ENCODE measurements around the gene TRPM6. TPM values are rescaled to one million over a fixed set of nuclear protein-coding genes. Genes with fewer than 3 reads are reported as not detected.

TRPM6 gene, protein sequence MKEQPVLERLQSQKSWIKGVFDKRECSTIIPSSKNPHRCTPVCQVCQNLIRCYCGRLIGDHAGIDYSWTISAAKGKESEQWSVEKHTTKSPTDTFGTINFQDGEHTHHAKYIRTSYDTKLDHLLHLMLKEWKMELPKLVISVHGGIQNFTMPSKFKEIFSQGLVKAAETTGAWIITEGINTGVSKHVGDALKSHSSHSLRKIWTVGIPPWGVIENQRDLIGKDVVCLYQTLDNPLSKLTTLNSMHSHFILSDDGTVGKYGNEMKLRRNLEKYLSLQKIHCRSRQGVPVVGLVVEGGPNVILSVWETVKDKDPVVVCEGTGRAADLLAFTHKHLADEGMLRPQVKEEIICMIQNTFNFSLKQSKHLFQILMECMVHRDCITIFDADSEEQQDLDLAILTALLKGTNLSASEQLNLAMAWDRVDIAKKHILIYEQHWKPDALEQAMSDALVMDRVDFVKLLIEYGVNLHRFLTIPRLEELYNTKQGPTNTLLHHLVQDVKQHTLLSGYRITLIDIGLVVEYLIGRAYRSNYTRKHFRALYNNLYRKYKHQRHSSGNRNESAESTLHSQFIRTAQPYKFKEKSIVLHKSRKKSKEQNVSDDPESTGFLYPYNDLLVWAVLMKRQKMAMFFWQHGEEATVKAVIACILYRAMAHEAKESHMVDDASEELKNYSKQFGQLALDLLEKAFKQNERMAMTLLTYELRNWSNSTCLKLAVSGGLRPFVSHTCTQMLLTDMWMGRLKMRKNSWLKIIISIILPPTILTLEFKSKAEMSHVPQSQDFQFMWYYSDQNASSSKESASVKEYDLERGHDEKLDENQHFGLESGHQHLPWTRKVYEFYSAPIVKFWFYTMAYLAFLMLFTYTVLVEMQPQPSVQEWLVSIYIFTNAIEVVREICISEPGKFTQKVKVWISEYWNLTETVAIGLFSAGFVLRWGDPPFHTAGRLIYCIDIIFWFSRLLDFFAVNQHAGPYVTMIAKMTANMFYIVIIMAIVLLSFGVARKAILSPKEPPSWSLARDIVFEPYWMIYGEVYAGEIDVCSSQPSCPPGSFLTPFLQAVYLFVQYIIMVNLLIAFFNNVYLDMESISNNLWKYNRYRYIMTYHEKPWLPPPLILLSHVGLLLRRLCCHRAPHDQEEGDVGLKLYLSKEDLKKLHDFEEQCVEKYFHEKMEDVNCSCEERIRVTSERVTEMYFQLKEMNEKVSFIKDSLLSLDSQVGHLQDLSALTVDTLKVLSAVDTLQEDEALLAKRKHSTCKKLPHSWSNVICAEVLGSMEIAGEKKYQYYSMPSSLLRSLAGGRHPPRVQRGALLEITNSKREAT (N-terminal part only)
- 1 to 10 TPM in 1 of 4 donors, under 1 TPM in 3; 0.15 to 1.2 (median 0.66) TPM for total RNA-seq

DNA sequence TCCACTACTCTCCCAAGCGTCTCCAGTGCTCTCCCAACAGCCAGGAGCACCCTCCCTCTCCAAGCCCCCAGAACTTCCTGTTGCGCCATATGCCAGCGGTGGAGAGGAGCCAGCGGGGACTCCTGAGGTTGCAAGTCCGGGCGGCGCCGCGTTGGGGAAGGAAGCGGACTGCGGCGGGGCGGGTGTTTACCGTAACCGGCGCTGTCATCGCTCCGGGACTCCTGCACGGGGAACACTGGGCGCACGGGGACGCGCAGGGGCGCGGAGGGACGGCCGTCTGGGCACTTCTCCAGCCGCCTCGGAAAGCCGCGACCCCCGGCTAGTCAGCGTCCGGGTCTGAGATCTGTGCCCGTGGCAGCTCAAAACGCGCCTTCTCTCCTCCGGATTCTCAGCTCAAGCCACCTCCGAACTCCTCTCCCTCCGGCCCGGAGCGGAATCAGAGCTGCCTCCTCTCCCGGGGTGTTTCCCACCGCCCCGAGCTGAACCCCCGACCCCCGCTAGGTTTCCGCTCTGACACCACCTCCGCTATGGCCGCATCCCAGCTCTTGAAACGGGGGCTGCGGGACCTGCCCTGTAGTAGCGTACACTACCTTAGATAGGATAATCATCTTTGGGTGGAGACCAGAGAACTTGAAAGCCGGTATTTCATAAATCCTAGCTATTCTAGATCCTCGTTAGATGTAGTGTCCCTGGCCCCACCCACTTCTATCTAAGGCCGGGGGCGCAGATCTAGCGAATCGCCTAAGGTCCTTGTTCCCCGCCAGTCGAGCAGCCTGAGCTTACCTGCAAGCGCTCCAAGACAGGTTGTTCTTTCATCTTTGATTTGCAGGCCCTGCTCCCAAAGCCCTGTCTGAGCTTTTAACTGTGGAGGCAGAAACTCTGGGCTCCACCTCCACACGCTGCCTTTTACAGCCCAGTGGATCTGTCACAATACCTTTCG lies at the start of gene TRPM6:
TSS of gene TRPM6 (minus strand) at position 881 of the 940 bp plus-strand sequence. CDS start at position 816, 65 bp downstream.
- peak within 1 kb of the TSS; percentile 16 for H3K4me3 ChIP-seq (ENCODE audit: low read depth, poor library complexity, severe bottlenecking)
- intact Hi-C loops (cut with DNase I; ENCODE audit: low total_unique reads), result no loop called here
- WGBS, 2 donors, result 3 to 4% methylated on average over 54 to 59 of the region's 64 CpGs
- DNase-seq (ENCODE audit: low spot score in 2 of 2), result peak; percentile 59 to 96
- TF ChIP-seq, protein P1, sequence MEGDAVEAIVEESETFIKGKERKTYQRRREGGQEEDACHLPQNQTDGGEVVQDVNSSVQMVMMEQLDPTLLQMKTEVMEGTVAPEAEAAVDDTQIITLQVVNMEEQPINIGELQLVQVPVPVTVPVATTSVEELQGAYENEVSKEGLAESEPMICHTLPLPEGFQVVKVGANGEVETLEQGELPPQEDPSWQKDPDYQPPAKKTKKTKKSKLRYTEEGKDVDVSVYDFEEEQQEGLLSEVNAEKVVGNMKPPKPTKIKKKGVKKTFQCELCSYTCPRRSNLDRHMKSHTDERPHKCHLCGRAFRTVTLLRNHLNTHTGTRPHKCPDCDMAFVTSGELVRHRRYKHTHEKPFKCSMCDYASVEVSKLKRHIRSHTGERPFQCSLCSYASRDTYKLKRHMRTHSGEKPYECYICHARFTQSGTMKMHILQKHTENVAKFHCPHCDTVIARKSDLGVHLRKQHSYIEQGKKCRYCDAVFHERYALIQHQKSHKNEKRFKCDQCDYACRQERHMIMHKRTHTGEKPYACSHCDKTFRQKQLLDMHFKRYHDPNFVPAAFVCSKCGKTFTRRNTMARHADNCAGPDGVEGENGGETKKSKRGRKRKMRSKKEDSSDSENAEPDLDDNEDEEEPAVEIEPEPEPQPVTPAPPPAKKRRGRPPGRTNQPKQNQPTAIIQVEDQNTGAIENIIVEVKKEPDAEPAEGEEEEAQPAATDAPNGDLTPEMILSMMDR (IDR thresholded peaks at IDR 0.05), result no peak
- no peak for TF ChIP-seq POLR2A (IDR thresholded peaks at IDR 0.05)

DNA sequence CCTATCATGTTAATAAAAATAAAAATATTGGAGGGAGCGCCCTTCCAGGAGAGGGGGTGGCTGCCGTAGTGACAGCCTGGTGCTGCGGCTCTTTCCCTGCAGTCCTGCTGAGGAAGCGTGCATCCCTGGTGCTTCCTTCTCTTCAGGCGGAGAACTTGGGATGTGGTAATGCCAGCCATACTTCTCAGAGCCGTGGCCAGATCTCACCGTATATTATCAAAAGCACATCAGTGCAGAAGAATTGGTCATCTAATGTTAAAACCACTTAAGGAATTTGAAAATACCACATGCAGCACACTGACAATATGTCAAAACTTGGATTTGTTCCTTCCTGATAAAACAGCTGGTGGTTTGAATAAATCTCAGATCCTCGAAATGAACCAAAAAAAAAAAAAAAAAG lies 47.3 kb upstream of the TRPM6 start:
- no peak overlapping the region for H3K4me3 ChIP-seq (ENCODE audit: low read depth, poor library complexity, severe bottlenecking)
- TF ChIP-seq, protein P1 (IDR thresholded peaks at IDR 0.05), result no peak
- TF ChIP-seq POLR2A (IDR thresholded peaks at IDR 0.05), result no peak
- intact Hi-C loops (cut with DNase I; ENCODE audit: low total_unique reads), result no loop called here
- no peak for DNase-seq (ENCODE audit: low spot score in 2 of 2)
- 51 to 68% methylated on average over 8 of the region's 8 CpGs for WGBS, 2 donors

DNA sequence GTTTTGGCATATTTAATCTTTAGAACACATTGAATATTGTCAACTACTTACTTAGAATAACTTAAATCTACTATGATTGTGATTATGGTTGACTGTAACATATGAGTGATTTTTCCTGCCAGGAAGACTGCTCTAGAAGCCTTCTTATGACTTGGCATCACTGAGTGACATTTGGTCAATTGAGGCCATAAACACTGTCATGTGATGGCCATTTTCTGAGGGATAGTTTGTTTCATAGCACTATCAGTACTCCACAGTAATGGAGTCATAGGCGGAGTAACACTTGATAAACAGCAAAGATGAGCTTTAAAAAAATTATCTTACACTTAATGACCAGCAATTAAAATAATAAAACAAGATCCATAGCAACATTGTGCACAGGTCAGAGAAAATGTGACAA lies 34.0 kb upstream of the TRPM6 start:
- DNase-seq (ENCODE audit: low spot score in 2 of 2), result no peak
- intact Hi-C loops (cut with DNase I; ENCODE audit: low total_unique reads), result no loop called here
- WGBS, 2 donors, result 96 to 100% methylated on average over 1 of the region's 1 CpG

DNA sequence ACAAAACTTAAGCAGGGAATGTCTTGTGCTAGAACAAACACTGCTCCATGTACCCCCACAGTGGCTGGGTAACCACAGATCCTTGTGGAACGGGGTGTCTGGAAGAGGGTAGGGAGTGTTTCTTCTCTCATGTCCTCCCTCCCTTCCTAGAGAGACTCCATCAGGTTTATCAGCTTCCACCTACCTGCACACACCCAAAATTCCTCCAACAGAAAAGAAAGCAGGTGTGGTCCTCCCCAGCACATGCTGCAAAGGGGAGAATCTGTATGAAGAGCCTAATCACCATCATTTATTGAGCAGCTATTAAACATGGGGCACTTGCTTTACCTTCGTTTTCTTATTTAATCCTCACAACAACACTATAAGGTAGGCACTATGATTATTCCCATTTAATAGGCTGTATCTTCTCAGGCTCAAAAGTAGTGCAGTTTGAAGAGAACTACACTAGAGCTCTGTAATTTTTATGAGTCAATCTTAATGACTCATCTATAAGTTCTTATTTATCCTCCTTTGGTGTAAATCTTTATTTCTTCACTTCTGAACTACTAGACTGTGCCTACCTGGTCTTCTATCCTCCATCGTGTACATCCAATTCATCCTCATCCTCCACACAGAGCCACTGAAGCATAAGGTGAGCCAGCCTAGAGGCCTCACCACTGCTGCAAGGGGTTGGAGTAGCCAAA lies 33.4 kb upstream of the TRPM6 start:
- intact Hi-C loops (cut with DNase I; ENCODE audit: low total_unique reads), result no loop called here
- no peak overlapping the region for H3K4me3 ChIP-seq (ENCODE audit: low read depth, poor library complexity, severe bottlenecking)
- DNase-seq (ENCODE audit: low spot score in 2 of 2), result no peak
- WGBS, 2 donors, result 76 to 80% methylated on average over 3 of the region's 3 CpGs
- TF ChIP-seq POLR2A (IDR thresholded peaks at IDR 0.05), result no peak
- TF ChIP-seq, protein P1 (IDR thresholded peaks at IDR 0.05), result no peak

More for the DNA sequence above, 34.0 kb upstream of the TRPM6 start:
- H3K4me3 ChIP-seq (ENCODE audit: low read depth, poor library complexity, severe bottlenecking), result no peak overlapping the region
- TF ChIP-seq, protein P1 (IDR thresholded peaks at IDR 0.05), result no peak
